MM.1S (cell line): ENCODE measurements around the gene NUMA1.

ENCODE experiments used
- DNase-seq: peaks from one replicate; pipeline ENCODE4 v3.0.0-alpha.2; 2015
- H2AFZ ChIP-seq: fragments of 300-600 bp; sonication (generic); 2 replicates; pipeline ENCODE4 v1.6.0; 2016; ENCODE audit warnings: antibody characterized with exemption, low read length
- H3F3A ChIP-seq: fragments of 300-600 bp; sonication (generic); 2 replicates; pipeline ENCODE4 v1.6.1; 2016; ENCODE audit warnings: mild to moderate bottlenecking, antibody characterized with exemption, low read length, moderate library complexity, mixed read lengths; ENCODE audit not compliant: insufficient read depth
- H3K27ac ChIP-seq: fragments of 300-600 bp; sonication (generic); 2 replicates; pipeline ENCODE4 v1.5.1; 2016; ENCODE audit warnings: mild to moderate bottlenecking, low read length
- H3K27me3 ChIP-seq: fragments of 300-600 bp; sonication (generic); replicated peaks from 2 replicates; pipeline ENCODE4 v1.6.0; 2016; ENCODE audit warnings: low read length; ENCODE audit not compliant: insufficient read depth
- H3K36me3 ChIP-seq: fragments of 300-600 bp; sonication (generic); replicated peaks from 2 replicates; pipeline ENCODE4 v1.6.1; 2016; ENCODE audit warnings: mild to moderate bottlenecking, low read length, mixed read lengths; ENCODE audit not compliant: insufficient read depth
- H3K4me1 ChIP-seq: fragments of 300-600 bp; sonication (generic); 2 replicates; pipeline ENCODE4 v1.6.1; 2016; ENCODE audit warnings: low read length, mixed read lengths
- H3K4me2 ChIP-seq: fragments of 300-600 bp; sonication (generic); 2 replicates; pipeline ENCODE4 v1.6.0; 2016; ENCODE audit warnings: low read depth, low read length
- H3K4me3 ChIP-seq: fragments of 300-600 bp; sonication (generic); 2 replicates; pipeline ENCODE4 v1.5.1; 2016; ENCODE audit warnings: low read length, mixed read lengths
- H3K79me2 ChIP-seq: fragments of 300-600 bp; sonication (generic); 2 replicates; pipeline ENCODE4 v1.6.1; 2016; ENCODE audit warnings: mixed run types, low read length, mixed read lengths
- H3K9ac ChIP-seq: fragments of 300-600 bp; sonication (generic); 2 replicates; pipeline ENCODE4 v1.6.1; 2016; ENCODE audit warnings: low read length, mixed read lengths
- H3K9me2 ChIP-seq: fragments of 300-600 bp; sonication (generic); replicated peaks from 2 replicates; pipeline ENCODE4 v1.6.1; 2016; ENCODE audit warnings: mild to moderate bottlenecking, low read length, mixed read lengths; ENCODE audit not compliant: insufficient read depth
- H3K9me3 ChIP-seq: fragments of 300-600 bp; sonication (generic); replicated peaks from 2 replicates; pipeline ENCODE4 v1.6.1; 2016; ENCODE audit warnings: mild to moderate bottlenecking, low read length, mixed read lengths; ENCODE audit not compliant: insufficient read depth
- H4K20me1 ChIP-seq: fragments of 300-600 bp; sonication (generic); 2 replicates; pipeline ENCODE4 v1.6.1; 2016; ENCODE audit warnings: mild to moderate bottlenecking, low read length, moderate library complexity, mixed read lengths; ENCODE audit not compliant: insufficient read depth
- CTCF ChIP-seq: fragments of 300-600 bp; sonication (generic); IDR thresholded peaks from 2 replicates; pipeline ENCODE4 v1.5.1; 2016; ENCODE audit warnings: antibody characterized with exemption, low read length, mixed read lengths
- EZH2 ChIP-seq: fragments of 300-600 bp; sonication (generic); optimal IDR thresholded peaks from 2 replicates; pipeline ENCODE3; 2017; ENCODE audit warnings: low read depth, mild to moderate bottlenecking, antibody characterized with exemption, low read length, mixed read lengths
- EZH2phosphoT487 ChIP-seq: fragments of 300-600 bp; sonication (generic); IDR thresholded peaks from 2 replicates; pipeline ENCODE4 v1.6.1; 2018; ENCODE audit warnings: antibody characterized with exemption, low read length

Gene NUMA1

GRCh38 chr11:72098741-72099140 lies 18.4 kb upstream of the NUMA1 start:
- TF ChIP-seq CTCF (no peak), EZH2phosphoT487 (no peak), EZH2 (no peak)
- H3K27ac ChIP-seq: no peak overlapping the region
- DNase-seq: no peak
- H3K9me2 ChIP-seq: no peaks in the 10 kb centered on the region
- no peaks in the 10 kb centered on the region for H3K9me3 ChIP-seq
- no peaks in the 10 kb centered on the region for H4K20me1 ChIP-seq
- no peak overlapping the region for H3K4me3 ChIP-seq
- no peak overlapping the region for H3K4me2 ChIP-seq
- no peak overlapping the region for H2AFZ ChIP-seq
- H3K79me2 ChIP-seq: peaks cover 38% of the 10 kb centered on the region
- H3K4me1 ChIP-seq: peaks cover 11% of the 10 kb centered on the region
- H3K36me3 ChIP-seq: no peaks in the 10 kb centered on the region
- H3K27me3 ChIP-seq: no peaks in the 10 kb centered on the region
- H3F3A ChIP-seq: peaks cover under 1% of the 10 kb centered on the region; the same call in 1 of the 2 replicates
- H3K9ac ChIP-seq: no peak overlapping the region

DNA sequence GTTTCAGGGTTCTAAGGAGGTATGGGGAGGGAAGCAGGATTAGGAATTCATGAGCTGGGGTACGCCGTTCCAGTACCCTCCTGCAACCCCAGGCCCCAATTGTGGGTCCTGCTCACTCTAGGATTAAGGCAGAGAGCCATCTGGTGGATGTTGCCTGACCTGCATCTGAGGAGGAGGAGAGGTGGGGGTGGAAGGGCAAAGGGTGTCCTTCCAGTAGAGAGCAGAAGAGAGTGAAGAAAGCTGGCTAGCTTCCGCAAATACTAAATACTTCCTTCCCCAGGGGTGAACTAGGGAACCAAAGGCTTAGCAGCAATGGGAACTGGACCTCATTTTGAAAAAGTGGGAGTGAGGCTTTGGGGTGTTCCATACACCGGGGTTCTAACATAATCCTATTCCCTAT lies 10.9 kb upstream of the NUMA1 start:
- H3K4me2 ChIP-seq: no peak overlapping the region
- H3K9me2 ChIP-seq: no peaks in the 10 kb centered on the region
- H3K27ac ChIP-seq: no peak overlapping the region
- no peaks in the 10 kb centered on the region for H3K79me2 ChIP-seq
- H3K9ac ChIP-seq: no peak overlapping the region
- no peaks in the 10 kb centered on the region for H3F3A ChIP-seq
- no peaks in the 10 kb centered on the region for H3K4me1 ChIP-seq
- no peak overlapping the region for H3K4me3 ChIP-seq
- H3K9me3 ChIP-seq: no peaks in the 10 kb centered on the region
- DNase-seq: peak; percentile 28
- H3K27me3 ChIP-seq: no peaks in the 10 kb centered on the region
- no peaks in the 10 kb centered on the region for H3K36me3 ChIP-seq
- H4K20me1 ChIP-seq: no peaks in the 10 kb centered on the region
- no peak overlapping the region for H2AFZ ChIP-seq
- TF ChIP-seq EZH2phosphoT487 (no peak), EZH2 (no peak), CTCF (peak; percentile 84)

DNA sequence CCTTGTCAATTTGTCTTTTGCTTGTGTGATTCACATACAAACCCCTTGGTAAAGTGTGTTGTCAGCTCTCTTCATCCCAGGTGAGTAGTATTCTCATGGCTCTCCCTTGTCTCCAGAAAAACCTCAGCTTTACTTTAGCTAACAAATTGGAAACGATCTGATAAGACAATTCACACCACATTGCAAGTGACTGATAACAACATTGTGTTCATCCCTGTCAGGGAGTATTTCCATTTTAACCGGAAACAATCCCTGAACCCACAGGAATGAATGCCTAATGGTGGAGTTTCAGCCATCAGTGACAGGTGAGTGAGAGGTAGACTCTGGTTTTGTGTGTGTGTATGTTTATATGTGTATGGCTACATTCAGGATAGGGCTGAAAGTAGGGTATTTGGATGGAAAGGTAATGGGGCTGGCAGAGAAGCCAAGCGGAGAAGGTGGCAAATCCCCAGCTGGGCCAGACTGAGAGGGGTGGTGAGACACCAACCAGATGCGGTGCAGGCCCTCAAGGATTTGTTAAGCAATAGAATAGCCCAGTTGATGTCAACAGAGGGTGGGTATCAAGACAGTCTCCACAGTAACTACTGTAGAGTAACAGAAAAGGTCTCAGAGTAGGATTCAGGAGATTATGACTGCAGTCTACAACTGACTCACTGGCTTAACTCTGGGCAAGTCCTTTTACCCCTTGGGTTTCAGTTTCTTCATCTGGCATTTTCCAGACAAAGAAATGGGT lies 7.9 kb upstream of the NUMA1 start:
- no peaks in the 10 kb centered on the region for H4K20me1 ChIP-seq
- H3K4me2 ChIP-seq: no peak overlapping the region
- H3K27ac ChIP-seq: no peak overlapping the region
- no peak overlapping the region for H3K4me3 ChIP-seq
- H3K9me2 ChIP-seq: no peaks in the 10 kb centered on the region
- H3K9ac ChIP-seq: no peak overlapping the region
- no peaks in the 10 kb centered on the region for H3K36me3 ChIP-seq
- H3K9me3 ChIP-seq: no peaks in the 10 kb centered on the region
- H2AFZ ChIP-seq: no peak overlapping the region
- no peaks in the 10 kb centered on the region for H3F3A ChIP-seq
- no peak for TF ChIP-seq EZH2
- TF ChIP-seq EZH2phosphoT487: no peak
- TF ChIP-seq CTCF: no peak
- no peaks in the 10 kb centered on the region for H3K27me3 ChIP-seq
- no peaks in the 10 kb centered on the region for H3K79me2 ChIP-seq
- no peaks in the 10 kb centered on the region for H3K4me1 ChIP-seq
- DNase-seq: no peak
